HEK293T (cell line): ENCODE measurements around the gene LCP2.

ENCODE experiments used
- ARNT ChIP-seq: fragments of 450-650 bp; IDR thresholded peaks from 2 replicates; pipeline ENCODE4 v1.6.1; 2017; ENCODE audit warnings: mild to moderate bottlenecking
- BHLHE40 ChIP-seq: fragments of 450-650 bp; IDR thresholded peaks from 2 replicates; pipeline ENCODE4 v1.6.1; 2016; ENCODE audit warnings: mild to moderate bottlenecking, moderate library complexity, borderline replicate concordance
- ELF4 ChIP-seq: fragments of 450-650 bp; IDR thresholded peaks from 2 replicates; pipeline ENCODE4 v1.6.1; 2017; ENCODE audit warnings: antibody characterized with exemption
- FOXA1 ChIP-seq: fragments of 450-650 bp; IDR thresholded peaks from 2 replicates; pipeline ENCODE4 v1.6.1; 2016; ENCODE audit warnings: mild to moderate bottlenecking
- FOXK2 ChIP-seq: fragments of 450-650 bp; IDR thresholded peaks from 2 replicates; pipeline ENCODE4 v1.6.1; 2016; ENCODE audit warnings: mild to moderate bottlenecking
- FOXM1 ChIP-seq: fragments of 450-650 bp; IDR thresholded peaks from 2 replicates; pipeline ENCODE4 v1.6.1; 2017; ENCODE audit warnings: mild to moderate bottlenecking, borderline replicate concordance
- HDGF ChIP-seq: fragments of 450-650 bp; IDR thresholded peaks from 2 replicates; pipeline ENCODE4 v1.6.1; 2017; ENCODE audit warnings: antibody characterized with exemption, borderline replicate concordance
- LEF1 ChIP-seq: fragments of 450-650 bp; IDR thresholded peaks from 2 replicates; pipeline ENCODE4 v1.6.1; 2017; ENCODE audit warnings: mild to moderate bottlenecking, borderline replicate concordance
- NFRKB ChIP-seq: fragments of 450-650 bp; IDR thresholded peaks from 2 replicates; pipeline ENCODE4 v1.6.1; 2016; ENCODE audit warnings: mild to moderate bottlenecking, moderate library complexity
- SP1 ChIP-seq: fragments of 450-650 bp; IDR thresholded peaks from 2 replicates; pipeline ENCODE4 v1.6.1; 2017
- SUZ12 ChIP-seq: fragments of 450-650 bp; IDR thresholded peaks from 2 replicates; pipeline ENCODE4 v1.6.1; 2016; ENCODE audit warnings: mild to moderate bottlenecking
- TARDBP ChIP-seq: fragments of 450-650 bp; IDR thresholded peaks from 2 replicates; pipeline ENCODE4 v1.6.1; 2016
- ZNF384 ChIP-seq: fragments of 450-650 bp; IDR thresholded peaks from 2 replicates; pipeline ENCODE4 v1.6.1; 2016

- no peak for TF ChIP-seq NFRKB
- no peak for TF ChIP-seq FOXA1
- TF ChIP-seq SUZ12: no peak
- TF ChIP-seq FOXM1: no peak
- no peak for TF ChIP-seq SP1
- TF ChIP-seq FOXK2: no peak
- TF ChIP-seq ZNF384: no peak
- TF ChIP-seq ARNT: no peak
- no peak for TF ChIP-seq BHLHE40
- TF ChIP-seq TARDBP: no peak
- TF ChIP-seq HDGF: no peak
- TF ChIP-seq ELF4: no peak
- TF ChIP-seq LEF1: no peak
Measured at GRCh38 chr5:170290498-170290897, 7.1 kb downstream of the LCP2 start.
